Glomerular endothelial cell (primary cell): ENCODE measurements around the gene NAA50. TPM values are rescaled to one million over a fixed set of nuclear protein-coding genes. Genes with fewer than 3 reads are reported as not detected.

Experiments used
- DNase-seq: peaks from one replicate; pipeline ENCODE4 v3.0.0-alpha.2; 2011; ENCODE audit warnings: low read depth, low spot score; ENCODE audit errors: extremely low read depth
- total RNA-seq: library from RNA; depleted of rRNA; stranded (reverse); fragments of >200 nt; gene quantifications from 2 replicates; pipeline ENCODE4 v1.2.3, GENCODE V29; 2015

The NAA50 gene
- 121 and 122 TPM in 2 replicates for total RNA-seq

- no peak for DNase-seq
These were observed at the start of gene NAA50 for GRCh38 chr3:113745756-113746547. NAA50 (minus strand) TSS chr3:113746249; CDS start chr3:113745949, 300 bp downstream.

DNA sequence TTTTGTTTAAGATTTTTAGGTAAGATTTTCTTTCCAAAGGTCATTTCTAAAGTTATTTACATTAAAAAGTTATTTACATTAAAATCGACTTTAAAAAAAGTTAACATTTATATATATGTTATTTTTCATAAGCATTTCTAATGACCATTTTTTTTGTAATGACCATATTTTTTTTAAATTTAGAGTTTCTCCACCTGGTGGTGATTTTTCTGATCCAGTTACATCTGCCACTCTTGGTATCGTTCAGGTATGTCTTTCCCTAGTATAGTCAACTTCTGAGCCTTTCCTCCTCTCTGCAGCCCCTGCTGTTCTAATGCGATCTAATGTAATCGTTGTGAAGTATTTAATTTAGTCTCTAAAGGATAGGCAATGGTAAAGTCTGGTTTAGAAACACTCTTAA lies 49.6 kb upstream of the NAA50 start:
- DNase-seq = no peak

DNA sequence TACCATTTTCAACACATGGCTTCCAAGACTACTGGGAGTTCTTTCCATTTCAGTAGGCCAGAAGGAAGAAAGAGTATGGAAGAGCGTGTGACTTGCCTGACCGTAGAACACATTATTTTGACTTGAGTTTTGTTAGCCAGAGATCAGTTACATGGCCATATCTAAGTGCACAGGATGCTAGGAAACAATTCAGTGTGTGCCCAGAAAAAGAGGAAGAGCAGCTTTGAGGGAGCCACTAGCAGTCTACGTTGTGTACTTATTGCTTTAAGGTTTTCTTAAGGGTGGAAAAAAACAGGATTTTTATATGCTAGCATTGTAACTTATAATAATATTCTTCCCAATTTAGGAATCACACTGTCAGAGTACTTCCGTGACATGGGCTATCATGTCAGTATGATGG lies 48.5 kb upstream of the NAA50 start:
- no peak for DNase-seq

DNA sequence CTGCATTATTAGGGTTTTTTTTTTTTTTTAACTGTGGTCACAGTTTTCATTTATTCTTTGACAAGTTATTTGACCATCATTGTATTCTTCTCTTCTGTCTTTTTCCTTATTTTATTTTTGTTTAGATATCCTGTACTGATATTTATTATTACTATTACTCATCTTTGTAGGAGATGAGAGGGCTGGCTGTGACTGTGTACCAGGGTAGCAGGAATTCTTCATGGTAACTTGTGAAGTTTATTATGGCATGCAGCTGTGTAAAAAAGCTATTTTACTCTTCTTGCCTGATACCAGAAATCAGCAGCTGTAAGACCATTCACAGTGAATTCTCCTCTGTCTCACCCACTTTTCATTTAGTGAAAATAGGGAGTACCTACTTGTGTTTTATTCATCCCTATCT lies 45.3 kb upstream of the NAA50 start:
- DNase-seq = no peak

- DNase-seq = peak; percentile 77
These were observed 37.9 kb upstream of the NAA50 start for GRCh38 chr3:113783980-113784379.

- DNase-seq = no peak
These were observed 37.4 kb upstream of the NAA50 start for GRCh38 chr3:113783463-113783862.

DNA sequence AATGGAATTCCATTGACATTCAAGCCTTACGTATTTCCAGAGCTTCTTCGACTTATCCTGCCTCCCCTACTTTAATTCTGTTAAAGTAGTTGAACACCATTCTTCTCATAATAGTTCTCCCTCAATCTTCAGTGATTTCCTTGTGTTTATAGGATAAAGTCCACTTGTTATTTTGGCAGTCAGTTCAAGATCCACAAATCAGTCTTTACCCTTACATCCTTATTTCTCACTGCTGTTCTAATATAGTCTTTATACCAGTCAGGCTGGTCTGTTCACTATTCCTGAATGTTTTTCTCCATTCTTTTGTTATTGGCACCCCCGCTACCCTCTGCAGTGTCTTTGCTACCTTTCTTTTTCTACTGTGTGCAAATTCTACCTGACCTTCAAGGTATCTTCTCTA lies 30.5 kb upstream of the NAA50 start:
- DNase-seq = no peak

GRCh38 chr3:113775516-113775915 lies 29.5 kb upstream of the NAA50 start:
- DNase-seq = no peak

DNA sequence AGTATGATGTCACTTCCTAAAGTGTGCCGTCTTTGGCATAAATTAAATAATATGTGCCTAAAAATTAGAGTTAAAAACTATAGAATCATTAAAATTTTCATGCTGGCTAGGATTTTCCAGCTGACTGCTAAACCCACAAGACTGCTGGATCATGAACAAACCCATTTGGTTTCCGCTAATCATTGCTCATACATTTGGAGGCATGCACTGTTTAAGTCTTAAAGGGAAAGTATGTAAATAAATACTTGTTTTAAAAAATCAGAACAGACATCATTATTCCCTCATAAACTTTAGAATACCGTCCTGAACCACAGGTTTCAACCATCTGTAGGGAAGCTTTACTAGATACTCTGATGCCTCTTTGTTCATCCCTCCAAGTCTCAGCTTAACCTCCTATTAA lies 27.3 kb upstream of the NAA50 start:
- DNase-seq = no peak

DNA sequence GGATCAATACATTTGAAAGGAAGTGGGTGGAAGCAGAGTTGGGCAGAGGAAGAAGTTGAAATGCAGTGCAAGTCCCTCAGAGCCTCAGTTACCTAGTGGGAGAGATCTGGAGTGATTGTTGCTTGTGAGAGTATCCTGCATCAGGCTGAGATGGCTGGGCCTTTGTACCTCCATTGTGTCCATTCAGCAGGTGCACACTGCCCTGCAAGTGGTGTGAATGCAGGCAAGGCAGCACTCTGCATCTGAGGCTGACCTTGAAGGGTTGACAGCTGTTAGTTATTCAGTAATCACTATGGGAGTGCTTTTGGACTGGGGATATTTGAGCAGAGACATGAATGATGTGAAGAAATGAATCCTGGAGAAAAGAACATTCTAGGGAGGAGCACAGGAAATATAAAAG lies 25.9 kb upstream of the NAA50 start:
- DNase-seq = no peak

- no peak for DNase-seq
These were observed 23.5 kb upstream of the NAA50 start for GRCh38 chr3:113769551-113769950.

DNA sequence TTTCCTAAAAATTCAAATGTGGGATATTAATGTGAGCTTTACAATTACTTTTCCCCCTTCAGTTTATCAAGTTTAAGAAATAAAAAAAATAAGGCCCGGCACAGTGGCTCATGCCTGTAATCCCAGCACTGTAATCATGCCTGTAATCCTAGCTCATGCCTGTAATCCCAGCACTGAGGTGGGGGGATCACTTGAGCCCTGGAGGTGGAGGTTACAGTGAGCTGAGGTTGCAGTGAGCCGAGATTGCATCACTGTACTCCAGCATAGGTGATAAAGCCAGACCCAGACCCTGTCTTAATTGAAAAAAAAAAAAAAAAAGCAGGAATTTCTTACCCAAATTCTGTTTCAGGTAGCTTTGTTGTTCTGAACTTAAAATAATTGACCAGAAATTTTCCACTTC lies 18.6 kb upstream of the NAA50 start:
- no peak for DNase-seq

DNA sequence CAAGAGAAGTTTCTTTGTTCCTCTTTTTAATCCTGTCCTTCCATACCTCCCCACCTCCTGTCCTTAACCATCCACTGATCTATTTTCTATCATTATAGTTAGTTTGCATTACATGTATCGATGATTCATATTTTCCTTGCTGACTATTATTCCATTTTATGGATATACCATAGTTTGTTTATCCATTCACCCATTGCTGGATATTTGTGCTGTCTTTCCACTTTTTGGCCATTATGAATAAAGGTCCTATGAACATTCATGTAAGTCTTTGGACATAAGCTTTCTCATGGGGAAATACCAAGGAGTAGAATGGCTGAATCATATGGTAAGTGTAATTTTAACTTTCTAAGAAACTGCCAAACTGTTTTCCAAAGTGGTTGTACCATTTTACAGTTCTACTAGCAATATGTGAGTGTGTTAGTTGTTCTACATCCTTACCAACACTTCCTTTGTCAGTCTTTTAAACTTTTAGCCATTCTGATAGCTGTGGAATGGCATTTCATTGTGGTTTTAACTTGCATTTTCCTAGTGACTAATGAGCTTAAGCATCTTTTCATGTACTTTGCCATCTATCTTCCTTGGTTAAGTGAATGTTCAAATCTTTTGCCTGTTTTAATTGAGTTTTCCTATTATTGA lies 12.5 kb upstream of the NAA50 start:
- no peak for DNase-seq

DNA sequence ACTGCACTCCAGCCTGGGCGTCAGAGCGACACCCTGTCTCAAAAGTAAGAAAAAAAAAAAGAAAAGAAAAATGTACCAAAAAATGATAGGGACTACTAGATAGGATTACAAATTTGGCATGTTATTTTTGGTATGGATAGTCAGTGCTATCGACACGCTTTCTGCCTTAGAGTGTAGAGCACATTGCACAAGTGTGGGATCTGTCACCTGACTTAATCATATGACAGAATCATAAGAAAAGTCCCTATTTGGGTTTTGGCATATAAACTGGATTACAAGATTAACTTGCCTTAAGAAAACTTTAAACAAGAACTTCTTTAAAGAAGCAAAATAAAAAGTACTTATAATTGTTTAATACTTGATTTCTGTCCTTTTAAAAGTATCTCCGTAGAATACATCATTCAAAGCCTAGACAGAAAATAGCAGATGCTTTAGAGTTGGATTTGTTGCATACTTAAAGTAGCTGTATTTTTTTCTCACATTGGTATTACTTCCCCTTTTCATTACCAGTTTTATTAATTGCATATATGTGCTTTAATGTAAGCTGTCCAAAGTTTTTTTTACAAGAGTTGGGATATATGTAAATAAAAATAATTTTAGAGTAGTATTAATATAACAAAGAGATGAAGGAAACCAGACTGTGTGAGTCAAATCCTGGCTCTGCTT lies 8.6 kb upstream of the NAA50 start:
- DNase-seq = no peak

GRCh38 chr3:113753376-113753985 lies 7.4 kb upstream of the NAA50 start:
- DNase-seq = no peak

- no peak for DNase-seq
These were observed 5.1 kb upstream of the NAA50 start for GRCh38 chr3:113751141-113751540.

- no peak for DNase-seq
These were observed 1.4 kb upstream of the NAA50 start for GRCh38 chr3:113747283-113748046.

DNA sequence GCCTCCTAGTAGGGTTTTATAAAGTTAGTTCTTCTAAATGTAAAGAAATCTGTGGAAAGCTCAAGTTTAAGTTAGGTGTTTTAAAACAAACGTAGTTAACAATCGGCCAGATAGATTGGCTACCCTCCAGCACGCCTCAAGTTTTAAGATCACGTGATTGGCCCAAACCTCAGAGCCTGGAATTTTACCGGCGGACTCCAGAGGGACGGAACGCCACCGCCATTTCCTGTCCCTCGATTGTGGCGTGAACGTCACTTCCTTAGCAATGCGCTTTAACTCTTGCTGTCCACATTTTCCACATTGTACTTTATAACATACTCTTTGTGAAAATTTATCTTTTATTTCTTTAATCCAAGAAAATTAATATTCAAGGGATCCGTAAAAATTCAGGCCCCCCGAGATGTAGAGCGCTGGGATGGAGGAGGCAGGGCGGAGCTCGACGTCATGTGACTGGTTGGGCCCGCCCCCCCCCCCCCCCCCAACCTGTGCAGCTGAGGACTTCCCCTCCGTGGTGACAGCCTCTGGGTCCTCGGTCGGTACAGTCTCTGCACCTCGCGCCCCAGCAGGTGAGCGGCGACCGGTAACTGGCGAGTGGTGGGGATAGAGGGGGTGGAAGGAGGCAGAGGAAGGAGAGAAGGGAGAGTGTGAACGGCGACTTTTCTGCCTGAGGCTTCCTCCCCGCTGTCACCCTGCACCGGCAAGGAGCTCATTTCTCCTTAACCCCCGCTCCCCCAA lies 666 bp upstream of the NAA50 start, which contains the start of gene ATP6V1A:
Gene ATP6V1A, plus strand, starts transcription at position 488 of the 735 bp plus-strand sequence. CDS start 31,719 bp downstream, outside the sequence.
- peak; percentile 87 for DNase-seq

- peak; percentile 78 for DNase-seq
These were observed 901 bp downstream of the NAA50 start for GRCh38 chr3:113744941-113745755.
